Activated CD4-positive, CD25-positive, alpha-beta regulatory T cell treated with anti-CD3 and anti-CD28 coated beads, Interleukin-2, amount 50 U/mL, for 24 hours (primary cell): ENCODE measurements around the gene LDLR.

Experiments
- ATAC-seq, 2 donors: fragments of 150-1000 bp; cut with Tn5 transposase; one replicate each; pipeline ENCODE4 v1.10.0; 2021; ENCODE audit warnings: mild to moderate bottlenecking in 1 of 2, moderate library complexity in 1 of 2

Gene LDLR

DNA sequence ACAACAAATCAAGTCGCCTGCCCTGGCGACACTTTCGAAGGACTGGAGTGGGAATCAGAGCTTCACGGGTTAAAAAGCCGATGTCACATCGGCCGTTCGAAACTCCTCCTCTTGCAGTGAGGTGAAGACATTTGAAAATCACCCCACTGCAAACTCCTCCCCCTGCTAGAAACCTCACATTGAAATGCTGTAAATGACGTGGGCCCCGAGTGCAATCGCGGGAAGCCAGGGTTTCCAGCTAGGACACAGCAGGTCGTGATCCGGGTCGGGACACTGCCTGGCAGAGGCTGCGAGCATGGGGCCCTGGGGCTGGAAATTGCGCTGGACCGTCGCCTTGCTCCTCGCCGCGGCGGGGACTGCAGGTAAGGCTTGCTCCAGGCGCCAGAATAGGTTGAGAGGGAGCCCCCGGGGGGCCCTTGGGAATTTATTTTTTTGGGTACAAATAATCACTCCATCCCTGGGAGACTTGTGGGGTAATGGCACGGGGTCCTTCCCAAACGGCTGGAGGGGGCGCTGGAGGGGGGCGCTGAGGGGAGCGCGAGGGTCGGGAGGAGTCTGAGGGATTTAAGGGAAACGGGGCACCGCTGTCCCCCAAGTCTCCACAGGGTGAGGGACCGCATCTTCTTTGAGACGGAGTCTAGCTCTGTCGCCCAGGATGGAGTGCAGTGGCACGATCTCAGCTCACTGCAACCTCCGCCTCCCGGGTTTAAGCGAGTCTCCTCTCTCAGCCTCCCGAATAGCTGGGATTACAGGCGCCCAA, at the start of gene LDLR:
Gene LDLR (plus strand): TSS at position 210 of the 760 bp plus-strand sequence. CDS start 86 bp downstream, at position 296.
- peak; percentile 49 to 52 for ATAC-seq

DNA sequence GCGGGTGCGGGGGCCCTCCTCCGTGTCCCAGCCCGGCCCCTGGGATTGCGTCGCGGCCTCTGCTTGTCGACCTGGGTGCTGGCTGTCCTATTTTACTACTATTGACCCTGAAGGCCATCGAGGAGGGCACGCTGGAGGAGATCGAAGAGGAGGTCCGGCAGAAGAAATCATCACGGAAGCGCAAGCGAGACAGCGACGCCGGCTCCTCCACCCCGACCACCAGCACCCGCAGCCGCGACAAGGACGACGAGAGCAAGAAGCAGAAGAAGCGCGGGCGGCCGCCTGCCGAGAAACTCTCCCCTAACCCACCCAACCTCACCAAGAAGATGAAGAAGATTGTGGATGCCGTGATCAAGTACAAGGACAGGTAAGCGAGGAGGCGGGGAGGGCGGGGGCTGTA, 48.1 kb upstream of the LDLR start:
- ATAC-seq, result no peak

- ATAC-seq, result no peak
These were observed 47.2 kb upstream of the LDLR start for GRCh38 chr19:11041966-11042627.

GRCh38 chr19:11044431-11044830, 44.8 kb upstream of the LDLR start:
- no peak for ATAC-seq

GRCh38 chr19:11045536-11045935, 43.7 kb upstream of the LDLR start:
- ATAC-seq, result no peak

DNA sequence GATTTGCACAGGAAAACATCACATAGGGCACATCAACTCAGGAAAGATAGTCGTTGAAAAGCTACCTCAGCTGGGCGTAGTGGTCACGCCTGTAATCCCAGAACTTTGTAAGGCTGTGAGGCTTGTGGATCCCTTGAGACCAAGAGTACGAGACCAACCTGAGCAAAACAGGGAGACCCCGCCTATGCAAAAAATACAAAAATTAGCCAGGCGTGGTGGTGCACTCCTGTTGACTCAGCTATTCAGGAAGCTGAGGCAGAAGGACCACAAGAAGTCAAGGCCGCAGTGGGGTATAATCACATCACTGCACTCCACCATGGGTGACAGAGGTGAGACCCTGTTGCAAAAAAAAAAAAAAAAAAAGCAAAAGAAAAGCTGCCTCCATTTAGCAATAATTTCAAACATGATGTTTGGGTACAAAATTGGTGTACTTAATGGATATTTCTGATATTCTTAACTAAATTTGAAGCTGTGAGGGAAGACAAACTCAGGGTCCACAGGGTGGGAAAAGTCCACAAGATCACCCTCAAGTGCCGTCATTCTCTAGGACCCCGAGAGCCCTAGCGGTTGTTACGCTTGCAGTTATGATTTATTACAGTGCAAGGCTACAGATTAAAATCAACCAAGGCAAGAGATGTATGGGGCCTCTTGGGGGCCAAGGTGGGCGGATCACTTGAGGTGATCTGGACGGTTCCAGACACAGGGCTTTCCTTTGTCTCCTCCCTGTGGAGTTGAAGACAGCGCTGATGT, 42.5 kb upstream of the LDLR start:
- ATAC-seq, result peak in 1 of 2 donors; percentile 9

DNA sequence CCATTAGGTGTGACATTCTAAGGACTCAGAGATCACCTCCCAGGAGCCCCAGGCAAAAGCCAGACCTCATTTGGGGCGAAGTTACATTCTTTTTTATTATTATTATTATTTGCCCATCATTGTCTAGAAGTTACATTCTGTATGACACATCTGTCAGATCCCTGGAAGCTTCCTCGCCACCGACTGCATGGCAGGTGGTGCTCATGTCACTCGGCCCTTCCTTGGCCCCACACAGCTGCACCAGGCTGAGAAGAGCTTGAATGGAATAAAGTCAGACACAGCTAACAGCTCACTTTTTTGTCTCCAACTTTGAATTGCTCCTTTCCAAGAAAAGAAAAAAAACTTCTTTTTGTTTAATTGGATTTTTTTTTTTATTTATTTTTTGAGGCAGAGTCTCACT, 41.4 kb upstream of the LDLR start:
- ATAC-seq, result no peak

DNA sequence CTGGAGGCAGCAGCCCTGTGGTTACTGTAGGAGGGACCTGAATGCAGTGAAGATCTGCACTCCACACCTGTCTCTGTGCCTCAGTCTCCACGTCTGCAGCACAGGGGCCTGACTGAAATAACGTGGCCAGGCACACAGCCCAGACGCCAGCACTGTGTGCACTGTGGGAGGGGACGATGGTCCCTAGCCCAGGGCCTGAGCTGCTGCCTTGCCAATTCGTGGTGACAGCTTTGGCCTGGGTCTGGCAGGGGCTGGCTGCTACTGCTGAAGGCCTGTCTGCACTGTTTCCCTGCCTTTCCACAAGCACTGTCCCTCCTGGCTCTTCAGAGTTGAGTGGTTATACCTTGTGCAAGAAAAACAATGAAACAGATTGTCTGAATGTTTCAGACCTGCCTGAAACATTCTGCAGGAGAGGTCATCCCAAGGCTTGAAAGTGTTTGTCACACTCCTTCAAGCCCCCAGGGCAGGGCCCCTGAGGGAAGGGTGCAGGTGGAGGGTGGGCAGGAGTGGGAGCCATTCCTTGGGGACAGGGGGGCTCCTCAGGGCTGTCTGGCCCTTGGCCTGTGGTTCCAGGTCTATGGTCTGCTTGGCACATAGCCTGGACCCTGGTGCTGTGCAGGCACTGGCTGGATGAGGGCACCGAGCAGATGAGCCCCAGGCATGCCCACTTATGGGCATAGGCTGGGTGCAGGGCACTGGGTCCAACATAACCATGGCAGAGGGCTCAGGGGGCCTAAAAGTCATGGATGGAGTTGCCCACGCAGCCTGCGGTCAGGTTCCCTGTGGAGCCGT, 38.7 kb upstream of the LDLR start:
- ATAC-seq, result no peak

- no peak for ATAC-seq
These were observed 35.5 kb upstream of the LDLR start for GRCh38 chr19:11053817-11054195.

DNA sequence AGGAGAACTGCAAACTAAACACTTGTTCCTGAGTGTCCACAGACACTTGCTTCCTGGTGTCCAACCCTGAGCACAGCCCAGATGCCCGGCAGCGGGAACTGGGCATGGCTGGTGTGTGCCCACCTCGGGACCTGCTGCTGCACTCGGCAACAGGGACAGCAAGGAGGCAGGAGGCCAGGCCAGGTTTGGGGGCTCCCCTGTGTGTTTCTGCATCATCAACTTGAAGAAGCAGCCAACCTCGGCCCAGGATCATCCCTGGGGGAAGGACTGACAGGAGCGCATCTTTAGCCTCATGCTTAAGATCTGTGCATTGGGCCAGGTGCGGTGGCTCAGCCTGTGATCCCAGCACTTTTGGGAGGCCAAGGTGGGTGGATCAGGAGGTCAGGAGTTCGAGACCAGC, 35.1 kb upstream of the LDLR start:
- no peak for ATAC-seq

- no peak for ATAC-seq
These were observed 34.6 kb upstream of the LDLR start for GRCh38 chr19:11054628-11055027.

GRCh38 chr19:11058246-11059030, 30.8 kb upstream of the LDLR start:
- no peak for ATAC-seq

GRCh38 chr19:11059511-11060358, 29.5 kb upstream of the LDLR start:
- ATAC-seq, result no peak

DNA sequence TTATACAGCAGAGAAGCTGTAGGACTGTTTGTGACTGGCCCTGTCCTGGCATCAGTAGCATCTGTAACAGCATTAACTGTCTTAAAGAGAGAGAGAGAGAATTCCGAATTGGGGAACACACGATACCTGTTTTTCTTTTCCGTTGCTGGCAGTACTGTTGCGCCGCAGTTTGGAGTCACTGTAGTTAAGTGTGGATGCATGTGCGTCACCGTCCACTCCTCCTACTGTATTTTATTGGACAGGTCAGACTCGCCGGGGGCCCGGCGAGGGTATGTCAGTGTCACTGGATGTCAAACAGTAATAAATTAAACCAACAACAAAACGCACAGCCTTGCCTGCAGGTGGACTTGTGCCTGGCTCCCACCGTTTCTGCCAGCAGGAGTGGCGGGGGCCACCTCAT, 27.3 kb upstream of the LDLR start:
- no peak for ATAC-seq

GRCh38 chr19:11063434-11063833, 25.8 kb upstream of the LDLR start:
- ATAC-seq, result no peak

GRCh38 chr19:11064831-11065303, 24.4 kb upstream of the LDLR start:
- no peak for ATAC-seq

DNA sequence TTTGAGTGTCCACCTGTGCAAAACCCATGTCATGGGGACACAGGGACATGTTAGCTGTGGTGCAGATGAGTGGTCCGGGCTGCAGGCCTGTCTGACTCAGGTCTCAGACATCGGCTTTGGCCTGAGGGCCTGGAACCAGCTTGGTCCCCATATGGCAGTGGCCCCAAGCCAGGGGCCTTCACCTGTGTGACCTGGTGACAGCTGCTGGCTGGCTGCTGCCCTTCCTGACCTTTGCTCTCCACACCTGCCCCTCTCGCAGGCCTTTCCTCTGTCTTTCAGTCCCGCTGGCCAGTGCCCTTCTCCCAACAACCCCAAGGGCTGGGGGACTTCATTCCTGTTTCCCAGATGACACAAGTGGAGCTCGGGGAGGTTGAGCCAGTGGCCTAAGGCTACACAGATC, 22.9 kb upstream of the LDLR start:
- ATAC-seq, result no peak

- peak in 1 of 2 donors; percentile 38 for ATAC-seq
These were observed 21.7 kb upstream of the LDLR start for GRCh38 chr19:11067356-11068113.

DNA sequence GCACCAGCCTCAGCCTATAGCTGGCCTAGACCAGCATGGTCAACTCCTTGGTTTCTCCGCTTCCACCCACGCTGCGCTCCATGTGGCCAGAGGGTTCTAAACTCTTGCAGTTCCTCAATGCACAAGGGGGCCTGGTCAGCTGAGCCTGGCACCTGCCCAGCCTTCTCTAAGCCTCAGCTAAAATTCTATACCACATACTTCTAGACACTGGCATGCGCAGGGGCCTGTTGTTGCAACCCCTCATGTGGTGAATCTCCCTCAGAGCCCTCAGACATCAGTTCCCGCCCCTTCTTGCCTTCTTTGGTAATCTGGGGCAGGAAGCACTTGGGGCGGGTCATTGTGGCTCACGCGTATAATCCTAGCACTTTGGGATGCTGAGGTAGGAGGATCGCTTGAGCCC, 19.7 kb upstream of the LDLR start:
- ATAC-seq, result no peak

DNA sequence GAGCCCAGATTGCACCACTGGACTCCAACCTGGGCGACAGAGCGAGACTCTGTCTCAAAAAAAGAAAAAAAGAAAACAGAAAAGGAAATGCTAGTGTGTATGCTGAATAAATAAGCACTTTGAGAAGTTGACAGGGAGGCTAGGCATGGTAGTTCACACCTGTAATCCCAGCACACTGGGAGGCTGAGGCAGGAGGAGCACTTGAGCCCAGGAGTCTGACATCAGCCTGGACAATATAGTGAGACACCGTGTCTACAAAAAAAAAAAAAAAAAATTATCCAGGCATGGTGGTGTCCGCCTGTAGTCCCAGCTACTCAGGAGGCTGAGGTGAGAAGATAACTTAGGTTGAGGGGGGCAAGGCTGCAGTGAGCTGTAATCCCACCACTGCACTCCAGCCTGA, 19.1 kb upstream of the LDLR start:
- no peak for ATAC-seq
